Measurements from ENCODE around the gene MIGA2. TPM values are rescaled to one million over a fixed set of nuclear protein-coding genes. Genes with fewer than 3 reads are reported as not detected.

The MIGA2 gene
- total and polyA plus RNA-seq, 11 donors = 27.7 to 61.3 (median 31.6) TPM

DNA sequence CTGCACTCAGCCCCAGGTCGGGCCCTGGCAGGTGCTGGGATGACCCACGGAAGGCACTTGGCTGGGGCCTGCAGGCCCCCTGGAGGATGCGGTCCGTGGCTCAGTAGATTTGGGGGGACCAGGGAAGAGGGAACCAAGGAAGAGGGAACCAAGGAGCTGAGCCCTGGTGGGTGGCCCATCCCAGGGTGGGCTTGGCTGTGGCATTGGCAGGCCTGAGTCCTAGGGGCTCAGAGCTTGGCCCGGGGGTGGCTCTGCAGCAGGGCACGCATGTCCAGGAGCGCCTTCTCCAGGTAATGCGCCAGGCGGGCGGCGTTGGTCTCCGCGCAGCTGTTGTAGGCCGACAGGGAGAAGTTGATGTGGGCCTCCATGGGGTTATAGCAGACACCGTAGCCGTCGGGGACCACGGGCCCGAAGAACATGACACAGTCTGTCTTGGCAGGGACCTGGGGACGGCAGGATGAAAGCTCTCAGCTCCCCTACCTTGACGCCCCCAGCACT is 58.8 kb downstream of the MIGA2 start:
- H3K36me3 ChIP-seq = peaks cover 0 to 50% (median 33%) of the 10 kb centered on the region in 9 donors
- no peaks in the 10 kb centered on the region for H3K9me3 ChIP-seq
- DNase-seq (no peak), ATAC-seq (peak in 2 of 4 donors; percentile 3 to 4)
- 89 to 97% (median 95%) methylated on average over 16 to 21 of the region's 21 CpGs for WGBS, 4 donors
- no peak for TF ChIP-seq CTCF (IDR thresholded peaks at IDR 0.05)
- no peak for TF ChIP-seq POLR2A (IDR thresholded peaks at IDR 0.05)
- H3K4me1 ChIP-seq = peaks cover 0 to 10% (median 1%) of the 10 kb centered on the region in 12 donors
- peak overlapping the region in 2 of 12 donors; percentile 48 to 67 for H3K27ac ChIP-seq
- H3K4me3 ChIP-seq = no peak overlapping the region
- H3K27me3 ChIP-seq = no peaks in the 10 kb centered on the region
- intact Hi-C loops (cut with DNase I) = no loop called here

DNA sequence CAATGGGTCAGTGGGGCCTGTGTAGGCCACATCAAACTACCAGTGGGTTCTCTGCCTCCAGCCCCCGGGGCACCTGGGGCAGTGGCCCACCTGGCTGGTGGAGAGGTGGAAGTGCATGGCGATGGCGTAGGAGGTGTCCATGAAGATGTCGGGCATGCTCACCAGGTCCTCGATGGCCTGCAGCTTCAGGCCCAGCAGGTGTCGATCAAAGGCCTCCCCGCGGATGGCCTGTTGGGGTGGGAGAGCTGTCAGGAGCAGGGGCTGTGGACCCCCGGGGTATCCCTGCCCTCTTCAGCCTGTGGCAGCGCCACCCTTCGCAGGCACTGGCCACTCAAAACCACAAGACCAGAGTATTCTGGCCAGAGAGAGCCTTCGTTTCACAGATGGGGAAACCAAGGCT is 59.5 kb downstream of the MIGA2 start:
- WGBS, 4 donors = 92 to 94% (median 93%) methylated on average over 5 to 12 of the region's 12 CpGs
- TF ChIP-seq CTCF (IDR thresholded peaks at IDR 0.05) (no peak), POLR2A (IDR thresholded peaks at IDR 0.05) (no peak)
- Histone ChIP-seq H3K27ac (no peak overlapping the region), H3K4me3 (no peak overlapping the region), H3K4me1 (peaks cover 0 to 10% (median 1%) of the 10 kb centered on the region in 12 donors), H3K27me3 (no peaks in the 10 kb centered on the region), H3K36me3 (peaks cover 0 to 49% (median 33%) of the 10 kb centered on the region in 9 donors), H3K9me3 (no peaks in the 10 kb centered on the region)
- ATAC-seq (no peak), DNase-seq (no peak)
- intact Hi-C loops (cut with DNase I) = no loop called here

DNA sequence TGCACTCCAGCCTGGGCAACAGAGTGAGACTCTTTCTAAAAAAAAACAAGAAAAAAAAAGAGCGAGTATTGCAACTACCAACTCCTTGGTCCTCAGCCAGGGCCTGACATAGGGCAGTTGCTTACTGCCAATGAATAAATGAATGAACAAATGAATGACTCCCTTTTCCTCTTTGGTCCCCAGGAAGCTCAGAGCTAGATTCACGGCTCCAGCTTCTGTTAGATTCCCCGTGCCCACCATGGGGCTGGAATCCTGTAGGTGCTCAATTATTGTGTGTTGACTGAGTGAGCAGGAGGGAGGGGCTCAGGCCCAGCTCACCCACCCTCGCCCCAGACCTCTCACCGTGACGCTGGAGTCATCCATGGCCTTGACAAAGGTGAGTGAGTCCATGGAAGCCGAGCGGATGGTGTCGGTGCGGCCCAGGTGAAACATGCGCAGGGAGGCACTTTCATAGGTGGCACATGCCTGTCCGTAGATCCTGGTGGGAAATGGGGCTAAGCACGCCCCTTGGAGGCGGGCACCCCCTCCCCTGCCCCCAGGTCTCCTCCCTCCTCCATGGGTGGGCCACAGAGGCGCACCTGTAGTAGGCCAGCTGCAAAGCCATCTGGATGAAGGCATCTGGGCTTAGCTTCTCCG is 61.4 kb downstream of the MIGA2 start:
- H3K36me3 ChIP-seq = peaks cover 0 to 49% (median 38%) of the 10 kb centered on the region in 9 donors

More for the DNA sequence above, 61.4 kb downstream of the MIGA2 start:
- Histone ChIP-seq H3K9me3 (no peaks in the 10 kb centered on the region), H3K27ac (no peak overlapping the region), H3K27me3 (no peaks in the 10 kb centered on the region), H3K4me3 (no peak overlapping the region), H3K4me1 (peaks cover 0 to 11% (median 1%) of the 10 kb centered on the region in 12 donors)
- no peak for DNase-seq
- intact Hi-C loops (cut with DNase I) = no loop called here
- 90 to 96% (median 95%) methylated on average over 11 to 16 of the region's 16 CpGs for WGBS, 4 donors
- ATAC-seq = no peak
- TF ChIP-seq CTCF (IDR thresholded peaks at IDR 0.05) (no peak), POLR2A (IDR thresholded peaks at IDR 0.05) (no peak)
